Stimulated activated CD8-positive, alpha-beta memory T cell treated with anti-CD3 and anti-CD28 coated beads, Interleukin-4, amount 100 ng/mL, for 48 hours (primary cell): ENCODE results near the gene REPS1.

Source experiments
- DNase-seq: peaks from one replicate; pipeline ENCODE4 v3.0.0-alpha.2; 2020

Gene REPS1

GRCh38 chr6:138920906-138921305 is 67.1 kb downstream of the REPS1 start:
- no peak for DNase-seq

GRCh38 chr6:138914701-138915100 is 73.4 kb downstream of the REPS1 start:
- DNase-seq = no peak

- no peak for DNase-seq
Observed at GRCh38 chr6:138912308-138912707, 75.7 kb downstream of the REPS1 start.

- DNase-seq = no peak
Observed at GRCh38 chr6:138909975-138910374, 78.1 kb downstream of the REPS1 start.

GRCh38 chr6:138909511-138909910 is 78.5 kb downstream of the REPS1 start:
- DNase-seq = no peak

GRCh38 chr6:138907167-138907566 is 80.9 kb downstream of the REPS1 start:
- DNase-seq = no peak

- no peak for DNase-seq
Observed at GRCh38 chr6:138897031-138897430, 91.0 kb downstream of the REPS1 start.

- DNase-seq = no peak
Observed at GRCh38 chr6:138896104-138896756, 91.8 kb downstream of the REPS1 start.

- DNase-seq = no peak
Observed at GRCh38 chr6:138891255-138891986, 96.6 kb downstream of the REPS1 start.

- DNase-seq = no peak
Observed at GRCh38 chr6:138885156-138885819, 102.8 kb downstream of the REPS1 start.

- DNase-seq = no peak
Observed at GRCh38 chr6:138882369-138883017, 105.6 kb downstream of the REPS1 start.

GRCh38 chr6:138873191-138873590 is 114.9 kb downstream of the REPS1 start:
- DNase-seq = no peak

- no peak for DNase-seq
Observed at GRCh38 chr6:138869398-138869797, 118.7 kb downstream of the REPS1 start.

- no peak for DNase-seq
Observed at GRCh38 chr6:138868181-138868580, 119.9 kb downstream of the REPS1 start.

- no peak for DNase-seq
Observed at GRCh38 chr6:138865480-138866109, 122.5 kb downstream of the REPS1 start.

GRCh38 chr6:138864343-138864890 is 123.6 kb downstream of the REPS1 start:
- no peak for DNase-seq

GRCh38 chr6:138863321-138863720 is 124.7 kb downstream of the REPS1 start:
- DNase-seq = no peak

- no peak for DNase-seq
Observed at GRCh38 chr6:138862456-138862855, 125.6 kb downstream of the REPS1 start.

- DNase-seq = no peak
Observed at GRCh38 chr6:138857775-138858174, 130.3 kb downstream of the REPS1 start.

GRCh38 chr6:138856654-138857053 is 131.4 kb downstream of the REPS1 start:
- DNase-seq = no peak
